Caki2 (cell line): ENCODE data around the gene TMEM258. TPM values are rescaled to one million over a fixed set of nuclear protein-coding genes. Genes with fewer than 3 reads are reported as not detected.

Experiments used
- total RNA-seq: library from RNA; depleted of rRNA; stranded (reverse); fragments of >200 nt; shearing (Covaris generic); gene quantifications from 2 replicates; pipeline ENCODE4 v1.2.3, GENCODE V29; 2014; ENCODE audit warnings: low replicate concordance; rRNA removed

Gene TMEM258
- total RNA-seq, 1 experiment from 2014 or later, result 85.2 TPM

Other genes starting within 250 kb of the TMEM258 start
- 0.41 and 2.0 TPM in 2 replicates for gene SYT7, start 211.5 kb downstream of the TMEM258 start, total RNA-seq
- gene DAGLA, start 112.2 kb downstream of the TMEM258 start, total RNA-seq, result 0.74 and 2.4 TPM in 2 replicates
- gene MYRF, start 40.0 kb downstream of the TMEM258 start, total RNA-seq, result 2.5 and 7.4 TPM in 2 replicates
- 61.0 and 66.9 TPM in 2 replicates for gene FEN1, start 312 bp upstream of the TMEM258 start, total RNA-seq
- gene FADS1, start 24.4 kb upstream of the TMEM258 start, total RNA-seq, result 49.8 and 55.0 TPM in 2 replicates
- 5.7 and 8.6 TPM in 2 replicates for gene FADS2, start 35.7 kb upstream of the TMEM258 start, total RNA-seq
- 86.2 and 95.6 TPM in 2 replicates for gene FADS3, start 98.9 kb upstream of the TMEM258 start, total RNA-seq
- gene RAB3IL1, start 125.0 kb upstream of the TMEM258 start, total RNA-seq, result 7.5 and 9.6 TPM in 2 replicates
- gene BEST1, start 157.8 kb upstream of the TMEM258 start, total RNA-seq, result not detected in 2 replicates
- 2,721 and 2,840 TPM in 2 replicates for gene FTH1, start 175.0 kb upstream of the TMEM258 start, total RNA-seq